Testis (tissue), 2 donors: ENCODE measurements around the gene AMACR.
"Not testable (repeated sequence)": the region's sequence is repeated elsewhere in the genome, so short reads cannot be mapped to it uniquely, and the experiment has no call there.

Experiments used
- CTCF ChIP-seq, 3 experiments: fragments of 450-650 bp in 2 of 3; fragments of 200-600 bp in 1 of 3; sonication (generic) in 1 of 3; IDR thresholded peaks; one replicate each; pipeline ENCODE4 v1.5.1; 2016 to 2019; ENCODE audit warnings: antibody characterized with exemption in 3 of 3, mild to moderate bottlenecking in 2 of 3, moderate library complexity in 1 of 3
- POLR2A ChIP-seq: fragments of 450-650 bp; IDR thresholded peaks from one replicate; pipeline ENCODE4 v1.6.1; 2017; ENCODE audit warnings: antibody characterized with exemption, mild to moderate bottlenecking, moderate library complexity

GRCh38 chr5:33952175-33952574, 55.7 kb downstream of the AMACR start:
- TF ChIP-seq CTCF (IDR thresholded peaks at IDR 0.05); POLR2A: not testable (repeated sequence)
